Stimulated activated CD4-positive, alpha-beta T cell treated with anti-CD3 and anti-CD28 coated beads, Interleukin-4, amount 100 ng/mL, for 1 hour (primary cell): ENCODE measurements around the gene CHPT1.

Experiments
- DNase-seq: peaks from one replicate; pipeline ENCODE4 v3.0.0-alpha.2; 2020

The CHPT1 gene

DNA sequence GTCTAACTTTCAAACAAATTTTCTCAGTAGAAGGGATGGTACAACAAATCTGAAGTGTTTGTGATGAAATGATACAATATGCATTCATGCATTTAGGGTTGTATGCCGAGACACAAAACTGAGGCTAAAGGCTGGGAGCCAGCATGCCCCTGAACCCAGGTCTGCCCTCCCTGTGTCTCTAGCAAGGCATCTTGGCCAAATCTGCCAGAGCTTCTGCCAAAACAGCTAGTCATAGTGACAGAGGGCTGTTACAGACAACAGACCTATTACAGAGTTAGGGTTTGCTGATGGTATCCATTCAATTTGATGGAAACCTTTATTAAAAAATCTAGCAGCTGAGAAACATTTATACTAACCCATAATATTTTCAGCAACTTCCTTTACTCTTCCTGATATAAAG is 11.3 kb upstream of the CHPT1 start:
- DNase-seq = no peak

DNA sequence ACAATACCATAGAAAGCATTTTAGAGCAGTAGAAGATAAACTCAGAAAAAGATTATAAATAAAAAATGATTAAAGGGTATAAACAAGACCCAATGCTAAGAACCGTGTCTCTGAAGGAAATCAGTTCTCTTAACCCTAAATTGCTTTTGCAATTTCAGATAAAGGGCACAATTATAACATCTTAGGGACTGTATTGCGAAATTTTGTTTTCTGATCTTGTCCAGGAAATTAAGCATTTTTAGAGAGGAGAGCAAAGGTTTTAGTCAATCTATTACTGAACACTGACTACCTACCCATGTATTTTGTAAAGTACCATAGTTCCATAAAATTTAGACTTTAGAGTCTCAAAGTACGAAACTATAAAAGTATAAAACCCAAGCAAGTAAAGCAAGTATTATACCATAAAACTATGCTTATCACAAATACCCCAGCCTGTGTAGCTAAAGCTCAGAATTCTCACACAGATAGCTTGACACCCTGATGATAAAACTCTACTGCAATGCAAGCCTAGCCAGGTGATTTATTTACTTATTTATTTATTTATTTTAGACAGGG is 6.8 kb upstream of the CHPT1 start:
- DNase-seq = no peak

- no peak for DNase-seq
Observed at GRCh38 chr12:101691503-101692096, 5.8 kb upstream of the CHPT1 start.

DNA sequence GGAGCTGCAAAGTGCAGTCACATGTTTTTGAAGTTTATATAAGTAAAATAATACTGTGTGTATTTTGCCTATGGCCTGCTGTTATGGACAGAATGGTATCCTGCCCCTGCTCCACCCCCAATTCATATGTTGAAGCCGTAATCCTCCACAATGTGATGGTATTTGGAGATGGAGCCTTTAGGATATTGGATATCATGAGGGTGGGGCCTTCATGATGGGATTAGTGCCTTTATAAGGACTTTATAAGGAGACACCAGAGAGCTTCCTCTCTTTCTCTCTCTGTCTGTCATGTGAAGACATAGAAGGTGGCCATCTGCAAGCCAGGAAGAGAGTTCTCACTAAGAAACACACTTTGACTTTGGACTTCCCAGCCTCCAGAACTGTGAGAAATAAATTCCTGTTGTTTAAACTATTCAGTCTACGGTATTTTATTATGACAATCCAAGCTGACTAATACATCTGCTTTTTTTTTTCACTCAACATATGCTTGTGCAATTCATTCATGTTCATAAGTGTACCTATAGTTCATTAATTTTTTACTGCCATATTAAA is 3.1 kb upstream of the CHPT1 start:
- no peak for DNase-seq

GRCh38 chr12:101694986-101695385 is 2.5 kb upstream of the CHPT1 start:
- no peak for DNase-seq

- DNase-seq = no peak
Observed at GRCh38 chr12:101695706-101696105, 1.7 kb upstream of the CHPT1 start.

DNA sequence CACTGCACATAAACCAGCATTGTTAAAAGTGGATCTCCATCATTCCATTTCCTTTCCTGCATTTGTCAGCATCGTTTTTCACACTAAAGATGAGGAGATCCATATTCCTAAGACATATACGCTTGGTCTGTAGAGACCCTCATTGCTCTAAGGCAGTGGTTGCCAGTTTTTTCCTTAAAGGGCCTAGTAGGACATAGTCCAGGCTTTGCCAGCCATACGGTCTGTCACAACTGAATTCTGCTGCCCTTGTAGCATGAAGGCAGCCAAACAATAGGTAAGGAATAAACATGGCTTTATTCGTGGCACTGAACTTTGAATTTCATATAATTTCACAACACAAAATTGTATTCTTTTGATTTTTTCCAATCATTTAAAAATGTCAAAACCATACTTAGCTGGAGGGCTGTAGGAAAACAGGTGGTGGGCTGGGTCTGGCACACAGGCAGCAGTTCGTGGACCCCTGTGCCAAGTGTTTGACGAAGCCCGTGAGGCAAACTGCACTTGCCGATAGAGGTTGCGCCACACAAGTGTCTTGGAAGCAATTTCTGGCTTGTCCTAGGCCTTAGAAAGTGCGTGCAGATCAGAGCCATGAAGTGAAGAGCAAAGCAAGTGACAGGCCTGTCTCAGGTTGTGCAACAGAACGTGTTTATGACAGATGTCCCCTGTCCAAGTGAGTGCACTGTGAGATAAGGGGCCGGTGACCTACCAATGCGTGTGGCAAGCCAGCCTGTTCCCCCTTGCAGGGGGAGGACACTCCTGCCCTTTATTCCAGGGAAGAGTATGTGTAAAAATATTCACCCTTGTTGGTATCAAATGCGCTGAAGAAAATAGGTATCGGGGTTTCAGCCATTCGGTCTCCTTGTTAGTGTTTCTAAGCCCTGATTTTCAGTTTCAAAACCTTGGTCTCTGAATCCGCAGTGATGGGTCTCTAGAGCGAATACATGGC is 916 bp upstream of the CHPT1 start:
- no peak for DNase-seq

DNA sequence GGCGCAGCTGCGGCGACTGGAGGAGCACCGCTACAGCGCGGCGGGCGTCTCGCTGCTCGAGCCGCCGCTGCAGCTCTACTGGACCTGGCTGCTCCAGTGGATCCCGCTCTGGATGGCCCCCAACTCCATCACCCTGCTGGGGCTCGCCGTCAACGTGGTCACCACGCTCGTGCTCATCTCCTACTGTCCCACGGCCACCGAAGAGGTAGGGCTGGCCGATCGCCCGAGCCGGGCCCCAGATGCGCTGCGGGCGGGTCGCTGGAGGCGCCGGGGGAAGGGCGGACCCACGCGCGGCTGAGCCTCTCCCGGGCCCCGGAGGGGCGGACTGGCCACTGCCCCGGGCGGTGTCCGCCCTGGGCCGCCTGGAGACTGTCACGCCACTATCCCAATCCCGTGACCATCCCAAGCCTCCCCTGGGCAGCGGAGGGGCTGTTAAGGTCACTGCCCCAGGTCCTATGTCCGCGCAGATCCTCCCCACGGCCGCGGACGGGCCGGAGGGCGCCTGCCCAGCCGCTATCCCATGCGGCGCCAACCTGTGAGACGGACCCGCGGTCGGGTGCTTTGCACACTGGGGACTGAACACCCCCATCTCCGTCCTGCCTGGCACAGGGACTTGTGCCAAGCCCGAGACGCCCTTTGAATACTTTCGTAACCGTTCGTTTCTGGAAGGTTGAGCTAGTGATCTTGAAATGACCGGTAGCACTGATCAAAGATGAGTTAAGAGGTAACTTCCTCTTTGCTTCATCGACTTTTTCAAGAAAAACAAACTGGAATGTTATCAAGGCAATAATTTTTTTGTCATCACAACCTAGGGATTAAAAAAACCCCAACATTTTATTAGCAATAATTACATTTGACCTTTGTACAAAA is 725 bp downstream of the CHPT1 start:
- peak; percentile 5 for DNase-seq

GRCh38 chr12:101698800-101699347 is 1.4 kb downstream of the CHPT1 start:
- DNase-seq = no peak

- DNase-seq = no peak
Observed at GRCh38 chr12:101700299-101700820, 2.9 kb downstream of the CHPT1 start.

- no peak for DNase-seq
Observed at GRCh38 chr12:101703487-101703886, 6.0 kb downstream of the CHPT1 start.

DNA sequence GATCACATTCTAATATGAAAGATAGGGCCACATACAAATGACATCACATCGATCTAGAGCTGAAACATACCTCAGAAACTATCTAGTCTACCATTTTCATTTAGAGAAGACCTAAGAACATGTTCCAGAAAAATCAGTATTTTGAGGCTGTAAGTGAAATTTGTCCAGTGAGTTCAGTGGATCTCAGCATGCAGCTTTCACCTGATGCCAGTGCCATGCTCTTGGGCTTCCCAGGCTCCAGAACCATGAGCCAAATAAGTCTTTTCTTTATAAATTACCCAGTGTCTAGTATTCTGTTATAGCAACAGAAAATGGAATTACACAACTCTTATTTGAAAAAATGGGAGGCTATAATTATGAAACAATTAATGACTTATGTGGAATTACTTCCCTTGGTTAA is 9.0 kb downstream of the CHPT1 start:
- no peak for DNase-seq

DNA sequence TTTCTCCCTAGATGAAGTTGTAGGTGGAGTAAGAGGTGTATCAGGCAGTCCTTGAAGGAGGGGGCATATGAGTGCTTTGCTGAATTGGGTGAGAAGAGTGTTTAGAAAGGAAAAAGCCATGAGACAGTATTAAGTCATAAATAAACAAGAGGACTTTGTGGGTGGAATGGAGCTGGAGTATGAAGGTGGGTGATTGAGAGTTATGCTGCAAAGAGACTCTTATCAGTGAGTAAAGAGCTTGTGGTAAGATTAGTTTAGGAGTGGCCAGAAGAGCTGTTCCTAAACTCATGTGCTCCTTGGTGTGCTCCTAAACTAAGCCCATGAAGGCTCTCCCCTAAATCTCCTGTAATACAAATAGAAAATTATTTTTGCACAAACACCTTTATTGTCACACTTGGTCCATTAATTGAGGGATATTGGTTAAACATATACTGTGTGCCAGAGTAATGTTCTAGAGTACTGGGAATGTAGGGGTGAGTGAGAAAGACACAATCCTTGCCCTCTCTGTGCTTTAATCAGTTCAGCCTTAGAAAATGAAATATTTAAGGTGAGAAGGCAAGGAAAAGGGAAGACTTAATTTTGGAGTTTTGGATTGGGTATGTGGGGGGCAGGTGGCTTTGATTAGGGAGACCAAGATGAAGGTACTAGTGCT is 9.8 kb downstream of the CHPT1 start:
- DNase-seq = no peak

- no peak for DNase-seq
Observed at GRCh38 chr12:101710288-101710687, 12.8 kb downstream of the CHPT1 start.

- DNase-seq = no peak
Observed at GRCh38 chr12:101713059-101713682, 15.7 kb downstream of the CHPT1 start.

DNA sequence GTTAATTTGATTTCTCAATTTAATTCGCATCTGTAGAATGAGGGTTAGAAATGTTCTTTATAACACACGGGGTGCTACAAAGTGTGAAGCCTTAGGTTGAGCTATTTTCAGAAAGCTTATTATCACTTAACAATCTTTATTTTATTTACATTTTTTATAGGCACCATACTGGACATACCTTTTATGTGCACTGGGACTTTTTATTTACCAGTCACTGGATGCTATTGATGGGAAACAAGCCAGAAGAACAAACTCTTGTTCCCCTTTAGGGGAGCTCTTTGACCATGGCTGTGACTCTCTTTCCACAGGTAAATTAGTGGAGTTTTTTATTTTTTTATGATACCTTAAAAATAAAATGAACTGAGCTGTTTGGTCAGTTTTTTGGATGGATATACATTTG is 16.5 kb downstream of the CHPT1 start:
- DNase-seq = no peak

- DNase-seq = no peak
Observed at GRCh38 chr12:101714877-101715444, 17.5 kb downstream of the CHPT1 start.

GRCh38 chr12:101719566-101719965 is 22.1 kb downstream of the CHPT1 start:
- DNase-seq = no peak

DNA sequence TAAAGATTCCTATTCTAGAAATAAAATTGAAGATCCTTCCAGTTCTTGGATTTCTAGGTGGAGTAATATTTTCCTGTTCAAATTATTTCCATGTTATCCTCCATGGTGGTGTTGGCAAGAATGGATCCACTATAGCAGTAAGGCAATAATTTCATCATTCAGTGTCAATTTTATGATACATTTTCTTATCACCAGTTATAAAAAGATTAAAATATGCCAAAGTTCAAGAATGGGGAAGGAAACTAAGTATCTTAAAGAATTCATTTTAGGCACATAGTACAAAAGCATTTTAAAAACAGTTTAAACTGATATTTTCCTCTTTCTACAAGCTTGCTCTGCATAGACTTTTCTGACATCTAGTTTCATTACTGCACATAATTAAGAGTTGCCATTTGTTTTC is 22.7 kb downstream of the CHPT1 start:
- DNase-seq = no peak

DNA sequence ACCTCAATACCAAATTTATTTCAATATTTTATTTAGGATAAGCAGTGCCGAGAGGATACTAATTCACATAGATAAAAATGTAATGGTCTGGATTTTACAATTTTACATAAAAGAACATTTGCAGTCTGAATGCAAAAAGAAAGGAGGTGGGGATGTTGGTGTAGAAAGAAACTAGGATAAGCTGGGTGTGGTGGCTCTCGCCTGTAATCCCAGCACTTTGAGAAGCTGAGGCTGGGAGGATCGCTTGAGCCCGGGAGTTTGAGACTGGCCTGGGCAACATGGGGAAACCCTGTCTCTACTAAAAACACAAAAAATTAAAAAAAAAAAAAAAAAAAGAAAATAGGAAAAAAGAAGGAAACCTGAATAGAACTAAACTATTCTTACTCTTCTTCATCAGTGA is 25.0 kb downstream of the CHPT1 start:
- DNase-seq = no peak

DNA sequence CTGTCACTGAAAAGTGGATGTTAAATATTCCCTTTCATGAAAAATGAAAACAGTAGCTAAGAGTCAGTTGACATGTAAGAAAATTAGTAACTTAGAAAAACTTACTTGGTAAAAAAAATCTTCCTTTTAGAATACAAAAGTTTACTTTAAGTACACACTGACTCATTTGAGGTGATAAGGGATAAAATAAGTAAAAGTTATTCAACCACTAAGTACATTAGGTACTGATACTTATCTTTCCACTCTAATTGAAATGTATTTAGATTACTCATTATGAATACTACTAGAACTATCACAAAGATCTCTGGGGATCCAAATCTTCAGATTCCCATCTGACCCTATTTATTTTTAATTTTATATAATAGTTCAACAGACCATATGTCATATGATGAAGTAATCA is 29.7 kb downstream of the CHPT1 start:
- DNase-seq = no peak
